ENCODE measurements around the gene ZNF213. TPM values are rescaled to one million over a fixed set of nuclear protein-coding genes. Genes with fewer than 3 reads are reported as not detected.

Gene ZNF213
- polyA plus RNA-seq, 1 donor from 2014 or later, result 5.1 TPM

- H3K79me2 ChIP-seq (replicated peaks; ENCODE audit: insufficient read depth, low read length), result no peaks in the 10 kb centered on the region
- H3K36me3 ChIP-seq (ENCODE audit: insufficient read depth, low read length), result no peaks in the 10 kb centered on the region
- TF ChIP-seq EP300 (conservative IDR thresholded peaks at IDR 0.05; ENCODE audit: poor library complexity, severe bottlenecking) (no peak), TAF1 (IDR thresholded peaks at IDR 0.05; ENCODE audit: low read depth) (no peak), EZH2 (IDR thresholded peaks at IDR 0.05; ENCODE audit: borderline replicate concordance, insufficient read depth, low read length, poor library complexity, severe bottlenecking) (no peak), REST (IDR thresholded peaks at IDR 0.05; ENCODE audit: borderline replicate concordance) (no peak), RAD21 (conservative IDR thresholded peaks at IDR 0.05) (no peak), CTCF (IDR thresholded peaks at IDR 0.05; ENCODE audit: poor library complexity, severe bottlenecking) (no peak), SMC3 (conservative IDR thresholded peaks at IDR 0.05; ENCODE audit: poor library complexity) (no peak), MXI1 (conservative IDR thresholded peaks at IDR 0.05; ENCODE audit: poor library complexity, severe bottlenecking) (no peak), POLR2AphosphoS5 (IDR thresholded peaks at IDR 0.05) (no peak)
- no peak overlapping the region for H3K4me3 ChIP-seq (ENCODE audit: low read length)
- no peak overlapping the region for H3K9ac ChIP-seq (ENCODE audit: low read length)
- no peak overlapping the region for H2AFZ ChIP-seq (ENCODE audit: low read depth, low read length)
- no peaks in the 10 kb centered on the region for H3F3A ChIP-seq (ENCODE audit: insufficient read depth, low read length, poor library complexity, severe bottlenecking)
- H3K9me2 ChIP-seq (ENCODE audit: insufficient read depth, low read length), result no peaks in the 10 kb centered on the region
- no peaks in the 10 kb centered on the region for H4K20me1 ChIP-seq (ENCODE audit: insufficient read depth)
- no peaks in the 10 kb centered on the region for H3K9me3 ChIP-seq (ENCODE audit: low read length)
- no peak overlapping the region for H3K4me2 ChIP-seq (ENCODE audit: low read length)
- no peak overlapping the region for H3K27ac ChIP-seq (ENCODE audit: low read length)
- no peaks in the 10 kb centered on the region for H3K27me3 ChIP-seq (ENCODE audit: insufficient read depth, low read depth, low read length)
These were observed 8.4 kb downstream of the ZNF213 start for GRCh38 chr16:3143189-3143588.

GRCh38 chr16:3143598-3144320 is 8.9 kb downstream of the ZNF213 start:
- no peak overlapping the region for H3K9ac ChIP-seq (ENCODE audit: low read length)
- no peak overlapping the region for H3K27ac ChIP-seq (ENCODE audit: low read length)
- no peaks in the 10 kb centered on the region for H3F3A ChIP-seq (ENCODE audit: insufficient read depth, low read length, poor library complexity, severe bottlenecking)
- H3K9me3 ChIP-seq (ENCODE audit: low read length), result no peaks in the 10 kb centered on the region
- H3K79me2 ChIP-seq (replicated peaks; ENCODE audit: insufficient read depth, low read length), result no peaks in the 10 kb centered on the region
- H2AFZ ChIP-seq (ENCODE audit: low read depth, low read length), result no peak overlapping the region
- no peak overlapping the region for H3K4me3 ChIP-seq (ENCODE audit: low read length)
- H3K4me2 ChIP-seq (ENCODE audit: low read length), result no peak overlapping the region
- no peaks in the 10 kb centered on the region for H3K36me3 ChIP-seq (ENCODE audit: insufficient read depth, low read length)
- no peaks in the 10 kb centered on the region for H3K9me2 ChIP-seq (ENCODE audit: insufficient read depth, low read length)
- H4K20me1 ChIP-seq (ENCODE audit: insufficient read depth), result no peaks in the 10 kb centered on the region
- H3K27me3 ChIP-seq (ENCODE audit: insufficient read depth, low read depth, low read length), result no peaks in the 10 kb centered on the region
- TF ChIP-seq EZH2 (IDR thresholded peaks at IDR 0.05; ENCODE audit: borderline replicate concordance, insufficient read depth, low read length, poor library complexity, severe bottlenecking), result no peak
- TF ChIP-seq RAD21 (conservative IDR thresholded peaks at IDR 0.05), result no peak
- TF ChIP-seq MXI1 (conservative IDR thresholded peaks at IDR 0.05; ENCODE audit: poor library complexity, severe bottlenecking), result no peak
- TF ChIP-seq EP300 (conservative IDR thresholded peaks at IDR 0.05; ENCODE audit: poor library complexity, severe bottlenecking), result no peak
- TF ChIP-seq SMC3 (conservative IDR thresholded peaks at IDR 0.05; ENCODE audit: poor library complexity), result no peak
- TF ChIP-seq CTCF (IDR thresholded peaks at IDR 0.05; ENCODE audit: poor library complexity, severe bottlenecking), result no peak
- TF ChIP-seq TAF1 (IDR thresholded peaks at IDR 0.05; ENCODE audit: low read depth), result no peak
- TF ChIP-seq REST (IDR thresholded peaks at IDR 0.05; ENCODE audit: borderline replicate concordance), result no peak
- no peak for TF ChIP-seq POLR2AphosphoS5 (IDR thresholded peaks at IDR 0.05)
